Measurements from ENCODE around the gene SLC8A2. TPM values are rescaled to one million over a fixed set of nuclear protein-coding genes. Genes with fewer than 3 reads are reported as not detected.
"Not testable (repeated sequence)": the region's sequence is repeated elsewhere in the genome, so short reads cannot be mapped to it uniquely, and the experiment has no call there.

Gene SLC8A2
- total RNA-seq, 2 experiments from 2014 or later: 0.20 TPM; not detected in 1

DNA sequence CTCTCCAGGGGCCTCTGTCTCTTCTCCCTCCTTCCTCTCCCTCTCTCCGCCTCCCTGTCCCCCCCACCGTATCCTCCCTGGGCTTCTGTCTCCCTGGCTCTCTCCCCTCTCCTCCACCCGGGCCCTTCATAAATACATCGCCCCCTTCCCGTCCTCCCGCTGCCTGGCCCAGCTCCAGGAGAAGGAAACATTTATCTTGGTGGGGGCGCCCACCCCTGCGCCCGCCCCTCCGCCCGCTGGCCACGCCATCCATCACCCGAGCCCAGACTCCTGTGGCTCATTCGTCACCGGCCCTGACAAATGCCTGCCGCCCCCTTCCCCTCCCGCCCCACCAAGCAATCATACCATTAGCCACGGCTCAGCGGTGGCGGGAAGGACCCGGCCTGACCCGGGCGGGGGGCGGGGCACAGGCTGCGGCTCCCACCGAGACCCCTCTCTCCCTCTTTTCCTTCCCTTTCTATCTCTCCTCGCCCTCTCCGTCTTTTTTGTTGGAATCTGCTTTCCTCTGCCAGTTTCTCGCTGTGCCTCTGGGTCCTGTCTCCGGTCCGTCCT is 49.8 kb downstream of the SLC8A2 start:
- Mint-ChIP-seq H3K4me3 (no peak overlapping the region), H3K4me1 (peaks cover 27% of the 10 kb centered on the region)
- POLR2A ChIA-PET: no interaction called here

DNA sequence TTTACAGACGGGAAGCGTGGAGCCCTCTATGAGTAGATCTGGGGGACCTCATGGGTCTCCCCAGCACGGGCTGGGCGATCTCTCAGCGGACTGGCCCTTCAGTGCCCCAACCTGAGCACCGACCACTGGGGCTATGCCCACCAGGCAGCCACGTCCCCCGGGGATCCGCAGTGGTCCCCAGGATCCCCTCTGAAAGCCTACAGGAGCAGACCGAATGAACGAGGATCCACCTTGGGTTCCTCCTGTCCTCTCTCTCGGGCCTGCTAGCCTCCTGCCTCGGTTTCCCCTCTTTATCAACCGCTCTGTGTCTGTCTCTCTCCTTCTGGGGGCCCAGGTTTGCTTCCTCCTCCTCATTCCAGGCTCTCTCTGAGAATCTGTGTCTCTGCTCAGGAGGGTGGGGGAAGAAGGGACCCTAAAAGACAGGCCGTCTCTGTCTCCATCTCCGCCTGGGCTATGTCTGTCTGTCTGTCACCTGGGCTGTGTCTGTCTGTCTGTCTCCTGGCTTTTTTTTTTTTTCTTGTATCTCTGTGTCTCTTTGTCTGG is 50.4 kb downstream of the SLC8A2 start:
- DNase-seq (no peak), ATAC-seq (ENCODE audit: low read depth) (no peak)
- Mint-ChIP-seq H3K4me3 (no peak overlapping the region), H3K27ac (no peak overlapping the region), H3K9me3 (no peaks in the 10 kb centered on the region), H3K36me3 (no peaks in the 10 kb centered on the region), H3K27me3 (peaks cover 88% of the 10 kb centered on the region), H3K4me1 (peaks cover 27% of the 10 kb centered on the region)
- POLR2A ChIA-PET: no interaction called here

More for the DNA sequence above, 49.8 kb downstream of the SLC8A2 start:
- no peak for DNase-seq
- ATAC-seq (ENCODE audit: low read depth): no peak
- Mint-ChIP-seq H3K9me3 (no peaks in the 10 kb centered on the region), H3K27me3 (peaks cover 83% of the 10 kb centered on the region), H3K36me3 (no peaks in the 10 kb centered on the region), H3K27ac (no peak overlapping the region)

DNA sequence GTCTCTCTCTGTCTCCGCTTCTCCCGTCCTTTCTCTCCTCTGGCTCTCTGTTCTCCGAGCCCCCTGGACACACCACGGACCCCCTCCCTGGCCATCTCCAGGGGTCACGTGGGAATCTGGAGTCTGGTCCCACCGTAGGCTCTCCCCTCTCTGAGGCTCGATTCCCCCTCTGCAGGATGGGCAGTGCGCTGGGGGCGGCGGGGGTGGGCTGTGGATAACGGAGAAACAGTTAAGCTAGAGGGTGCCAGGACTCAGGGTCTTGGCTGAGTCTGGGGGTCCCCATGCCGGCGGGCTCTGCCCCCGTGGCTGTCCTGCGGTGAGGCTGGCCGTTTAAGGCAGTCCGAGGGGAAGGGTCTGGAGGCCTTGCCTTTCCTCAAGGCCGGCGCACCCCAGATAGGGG is 51.9 kb downstream of the SLC8A2 start:
- Mint-ChIP-seq H3K9me3 (no peaks in the 10 kb centered on the region), H3K27me3 (peaks cover 88% of the 10 kb centered on the region), H3K36me3 (no peaks in the 10 kb centered on the region), H3K4me3 (no peak overlapping the region), H3K4me1 (peaks cover 27% of the 10 kb centered on the region), H3K27ac (no peak overlapping the region)
- POLR2A ChIA-PET: interaction anchor here (0.6 kb wide), 1 partner anchor 8 kb away, joined by 3 read pairs; no protein-coding TSS in a partner anchor
- ATAC-seq (ENCODE audit: low read depth) (no peak), DNase-seq (no peak)

DNA sequence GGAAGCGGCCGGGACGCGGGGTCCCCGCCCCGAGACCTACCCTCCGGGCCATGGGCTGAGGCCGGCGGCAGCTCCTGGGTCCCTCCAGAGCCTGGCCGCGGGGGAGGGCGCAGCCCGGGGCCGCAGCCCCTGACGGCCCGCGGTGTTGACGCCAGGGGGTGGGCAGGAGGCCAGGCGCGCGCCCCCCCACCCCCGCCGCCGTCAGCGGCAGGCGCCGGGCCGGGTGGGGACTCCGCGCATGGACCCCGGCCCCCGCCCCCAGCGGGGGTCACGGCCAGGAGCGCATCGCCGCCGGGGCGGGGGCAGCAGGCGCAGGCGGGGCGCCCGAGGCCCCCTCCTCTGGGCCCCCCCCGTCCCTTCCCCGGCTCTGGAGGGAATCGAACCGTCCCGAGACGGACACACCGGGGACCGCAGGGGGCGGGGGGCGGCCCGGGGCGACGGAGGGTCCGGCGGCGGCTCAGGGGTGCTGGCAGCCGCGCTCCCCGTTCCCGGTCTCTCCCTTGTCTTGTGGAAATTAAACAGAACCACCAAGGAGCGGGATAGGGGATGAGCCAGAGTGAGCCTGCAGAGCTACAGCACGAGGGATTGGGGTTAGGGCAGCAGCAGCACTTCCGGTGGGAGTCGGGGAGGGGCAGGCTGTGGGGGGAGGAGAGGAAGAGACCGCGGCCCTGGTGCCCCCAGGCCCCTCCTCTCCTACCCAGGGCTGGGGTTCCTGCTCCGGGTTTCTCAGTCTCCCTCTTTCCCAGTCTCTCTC is 52.5 kb downstream of the SLC8A2 start, which contains the start of gene MEIS3:
TSS of gene MEIS3 (minus strand) at position 498 of the 754 bp plus-strand sequence. CDS start at position 52, 446 bp downstream.
- POLR2A ChIA-PET: interaction anchor here (0.6 kb wide), 1 partner anchor 9 kb away, joined by 3 read pairs; no protein-coding TSS in a partner anchor
- Mint-ChIP-seq H3K9me3 (no peaks in the 10 kb centered on the region), H3K27me3 (peaks cover 83% of the 10 kb centered on the region), H3K27ac (no peak within 1 kb of the TSS), H3K4me1 (peaks cover 27% of the 10 kb centered on the region), H3K4me3 (peak within 1 kb of the TSS; percentile 40), H3K36me3 (no peaks in the 10 kb centered on the region)
- ATAC-seq (ENCODE audit: low read depth) (peak; percentile 17), DNase-seq (peak; percentile 48)

DNA sequence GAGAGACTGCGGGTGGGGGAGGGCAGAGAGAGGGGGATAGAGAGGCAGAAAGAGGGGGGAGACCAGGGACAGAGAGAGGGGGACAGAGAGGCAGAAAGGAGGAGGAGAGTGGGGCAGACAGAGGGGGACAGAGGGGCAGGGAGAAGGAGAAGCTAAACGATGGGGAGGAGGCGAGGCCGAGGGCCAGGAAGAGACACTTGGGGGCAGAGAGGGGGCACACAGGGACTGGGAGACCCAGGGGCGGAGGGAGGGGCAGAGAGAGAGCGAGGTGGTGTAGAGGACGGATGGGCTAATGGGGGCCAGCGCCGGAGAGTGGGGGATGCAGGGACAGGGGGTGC is 53.0 kb downstream of the SLC8A2 start:
- H3K27me3 Mint-ChIP-seq: peaks cover 81% of the 10 kb centered on the region
- DNase-seq: no peak
- H3K36me3 Mint-ChIP-seq: no peaks in the 10 kb centered on the region
- peaks cover 27% of the 10 kb centered on the region for H3K4me1 Mint-ChIP-seq
- peak overlapping the region; percentile 21 for H3K4me3 Mint-ChIP-seq
- no peak overlapping the region for H3K27ac Mint-ChIP-seq
- POLR2A ChIA-PET: no interaction called here
- H3K9me3 Mint-ChIP-seq: no peaks in the 10 kb centered on the region
- ATAC-seq (ENCODE audit: low read depth): no peak

DNA sequence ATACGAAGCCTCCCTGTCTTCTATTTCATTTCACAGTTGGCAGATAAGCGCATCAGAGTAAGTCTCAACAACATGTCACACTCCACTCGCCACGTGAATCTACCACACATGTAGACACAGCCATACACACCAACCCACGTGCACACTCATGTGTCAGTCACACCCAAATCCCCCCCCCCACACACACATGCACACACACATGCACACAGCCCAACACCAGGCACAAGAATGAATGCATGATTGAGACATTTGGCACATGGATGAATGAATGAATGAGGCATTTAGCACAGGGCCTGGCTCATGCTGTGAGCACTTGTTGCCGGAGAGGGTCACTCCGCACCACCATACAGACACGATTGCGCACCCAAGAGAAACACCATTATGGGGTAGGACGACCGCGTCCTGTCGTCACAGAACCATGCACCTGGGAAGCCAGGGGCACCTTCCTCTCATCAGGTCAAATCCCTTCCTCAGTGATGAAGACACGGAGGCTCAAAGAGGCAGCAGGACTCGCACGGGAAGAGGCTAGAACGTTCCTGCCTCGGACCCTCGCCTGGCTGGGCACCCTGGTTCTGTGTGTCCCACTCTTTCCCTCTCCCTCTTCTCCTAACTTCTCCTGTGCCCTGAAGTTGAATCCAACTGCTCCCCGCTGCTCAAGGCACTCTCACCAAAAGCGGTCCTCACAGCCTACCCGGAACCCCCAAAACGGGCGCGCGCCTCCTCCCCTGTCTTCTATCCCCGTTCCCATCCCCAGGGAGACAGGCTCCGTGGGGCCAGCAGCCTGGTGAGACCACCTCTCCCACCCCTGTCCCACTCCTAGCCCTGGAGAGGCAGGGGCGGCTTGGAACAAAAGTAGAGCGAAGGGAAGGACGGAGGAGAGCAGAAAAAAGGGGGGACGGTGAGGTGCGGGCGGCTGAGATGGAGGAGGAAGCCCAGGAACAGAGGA is 53.7 kb downstream of the SLC8A2 start:
- H3K9me3 Mint-ChIP-seq: no peaks in the 10 kb centered on the region
- peak overlapping the region; percentile 40 for H3K4me3 Mint-ChIP-seq
- POLR2A ChIA-PET: interaction anchor here (1.4 kb wide), 1 partner anchor 10 kb away, joined by 4 read pairs; no protein-coding TSS in a partner anchor
- H3K4me1 Mint-ChIP-seq: peaks cover 25% of the 10 kb centered on the region
- DNase-seq (no peak), ATAC-seq (ENCODE audit: low read depth) (no peak)
- no peaks in the 10 kb centered on the region for H3K36me3 Mint-ChIP-seq
- H3K27me3 Mint-ChIP-seq: peaks cover 74% of the 10 kb centered on the region
- no peak overlapping the region for H3K27ac Mint-ChIP-seq

DNA sequence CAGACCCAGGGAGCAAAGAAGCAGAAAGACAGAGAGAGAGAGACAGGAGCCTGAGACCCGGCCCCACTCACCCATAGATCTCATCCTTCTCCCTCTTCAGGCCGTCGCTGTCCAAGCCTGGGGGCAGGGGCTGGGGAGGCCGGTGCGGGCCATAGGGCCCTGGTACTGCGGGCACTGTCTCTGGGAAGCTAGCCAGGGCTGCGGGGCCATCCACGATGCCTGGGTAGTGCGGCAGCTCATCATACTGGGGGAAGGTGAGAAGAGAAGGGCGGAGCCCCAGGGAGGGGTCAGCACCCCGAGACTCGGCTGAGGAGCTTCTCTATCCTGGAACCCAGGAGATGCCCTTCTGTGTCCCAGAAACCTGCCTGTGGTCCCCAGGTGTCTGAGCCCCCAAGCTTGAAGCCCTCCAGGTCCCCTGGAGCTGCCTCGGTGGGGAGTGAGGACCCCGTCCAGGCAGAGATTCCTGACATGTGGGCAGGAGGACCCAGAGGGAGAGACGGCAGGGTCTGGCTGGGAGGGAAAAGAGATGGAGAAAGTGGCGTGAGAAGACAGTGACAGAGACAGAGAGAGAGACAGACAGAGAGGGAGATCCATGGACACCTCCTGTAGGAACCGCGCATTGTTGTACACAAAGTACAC is 54.5 kb downstream of the SLC8A2 start:
- Mint-ChIP-seq H3K4me3 (no peak overlapping the region), H3K27ac (no peak overlapping the region), H3K27me3 (peaks cover 67% of the 10 kb centered on the region), H3K36me3 (no peaks in the 10 kb centered on the region), H3K4me1 (peaks cover 17% of the 10 kb centered on the region), H3K9me3 (no peaks in the 10 kb centered on the region)
- DNase-seq: no peak
- POLR2A ChIA-PET: interaction anchor here (1.4 kb wide), 1 partner anchor 11 kb away, joined by 4 read pairs; no protein-coding TSS in a partner anchor
- no peak for ATAC-seq (ENCODE audit: low read depth)

DNA sequence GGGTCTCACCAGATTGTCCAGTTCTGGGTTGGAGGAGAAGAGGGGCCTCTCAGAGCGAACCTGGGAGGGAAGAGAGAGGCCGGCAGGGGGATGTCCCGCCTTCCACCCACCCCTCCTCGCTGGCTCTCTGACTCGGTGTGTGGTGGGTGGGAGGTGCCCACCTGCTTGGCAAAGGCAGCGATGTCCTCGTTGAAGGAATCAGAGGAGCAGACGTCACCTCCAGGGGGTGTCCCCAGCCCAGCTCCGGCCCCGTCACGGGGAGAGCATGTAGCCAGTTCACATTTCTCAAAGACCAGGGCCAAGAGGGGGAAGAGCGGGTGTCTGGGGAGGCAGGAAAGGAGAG is 55.1 kb downstream of the SLC8A2 start:
- no peaks in the 10 kb centered on the region for H3K36me3 Mint-ChIP-seq
- H3K4me3 Mint-ChIP-seq: no peak overlapping the region
- H3K27me3 Mint-ChIP-seq: peaks cover 62% of the 10 kb centered on the region
- no peaks in the 10 kb centered on the region for H3K9me3 Mint-ChIP-seq
- no peak overlapping the region for H3K27ac Mint-ChIP-seq
- DNase-seq (no peak), ATAC-seq (ENCODE audit: low read depth) (no peak)
- peaks cover 16% of the 10 kb centered on the region for H3K4me1 Mint-ChIP-seq
- POLR2A ChIA-PET: interaction anchor here (1.4 kb wide), 1 partner anchor 11 kb away, joined by 4 read pairs; no protein-coding TSS in a partner anchor

DNA sequence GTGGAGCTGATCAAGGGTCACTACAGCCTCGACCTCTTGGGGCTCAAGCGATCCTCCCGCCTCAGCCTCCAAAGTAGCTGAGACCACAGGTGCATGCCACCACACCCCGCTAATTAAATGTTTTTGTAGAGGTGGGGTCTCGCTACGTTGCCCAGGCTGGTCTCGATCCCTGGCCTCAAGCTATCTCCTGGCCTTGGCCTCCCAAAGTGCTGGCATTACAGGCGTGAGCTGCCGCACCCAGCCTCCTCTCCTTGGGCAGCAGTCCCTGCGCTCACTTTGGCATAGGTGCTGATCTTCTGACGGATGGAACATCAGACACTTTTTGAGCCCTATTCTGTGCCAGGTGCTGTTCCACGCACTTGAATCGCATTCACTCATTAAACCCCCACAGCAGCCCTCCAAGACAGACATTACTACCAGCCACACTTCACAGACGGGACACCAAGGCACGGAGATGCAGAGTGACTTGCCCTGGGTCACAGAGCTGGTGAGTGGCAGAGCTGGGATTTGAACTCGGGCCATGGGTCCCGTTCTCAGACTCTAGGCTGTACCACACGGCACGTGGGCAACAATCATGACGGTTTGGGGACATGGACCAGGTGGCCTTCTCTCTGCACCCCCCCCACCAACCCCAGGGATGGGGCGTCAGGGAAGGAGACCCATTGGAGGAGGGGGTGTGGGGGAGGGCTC is 55.6 kb downstream of the SLC8A2 start:
- no peaks in the 10 kb centered on the region for H3K9me3 Mint-ChIP-seq

DNA sequence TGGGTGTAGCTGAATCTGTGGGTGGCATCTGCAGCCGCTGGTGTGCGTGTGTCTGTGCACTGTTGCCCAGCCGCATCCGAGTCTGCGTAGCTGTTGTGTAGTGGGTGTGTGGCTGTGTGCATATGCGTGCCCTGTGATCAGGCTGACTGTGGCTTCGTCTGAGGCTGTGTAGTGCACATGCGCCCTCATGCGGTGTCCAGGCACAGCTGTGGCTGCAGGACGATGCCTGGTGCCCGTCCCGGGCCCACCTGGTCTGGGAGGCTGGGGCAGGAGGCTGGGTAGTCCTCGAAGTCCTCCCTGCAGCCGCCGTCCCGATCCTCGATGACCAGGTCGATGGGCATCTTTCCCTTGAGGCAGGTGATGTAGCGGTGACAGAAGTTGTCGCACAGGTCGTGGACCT is 57.2 kb downstream of the SLC8A2 start:
- POLR2A ChIA-PET: interaction anchor here (0.6 kb wide), 2 partner anchors 118 to 351 kb away, joined by 3 to 4 read pairs; no protein-coding TSS in a partner anchor
- Mint-ChIP-seq H3K9me3 (no peaks in the 10 kb centered on the region), H3K4me3 (no peak overlapping the region), H3K27me3 (peaks cover 41% of the 10 kb centered on the region), H3K36me3 (no peaks in the 10 kb centered on the region), H3K4me1 (peaks cover 10% of the 10 kb centered on the region), H3K27ac (no peak overlapping the region)
- DNase-seq (no peak), ATAC-seq (ENCODE audit: low read depth) (no peak)

More for the DNA sequence above, 55.6 kb downstream of the SLC8A2 start:
- peaks cover 14% of the 10 kb centered on the region for H3K4me1 Mint-ChIP-seq
- H3K27ac Mint-ChIP-seq: no peak overlapping the region
- ATAC-seq (ENCODE audit: low read depth) (no peak), DNase-seq (no peak)
- POLR2A ChIA-PET: interaction anchor here (1.4 kb wide), 1 partner anchor 12 kb away, joined by 4 read pairs; no protein-coding TSS in a partner anchor
- no peak overlapping the region for H3K4me3 Mint-ChIP-seq
- no peaks in the 10 kb centered on the region for H3K36me3 Mint-ChIP-seq
- H3K27me3 Mint-ChIP-seq: peaks cover 57% of the 10 kb centered on the region

DNA sequence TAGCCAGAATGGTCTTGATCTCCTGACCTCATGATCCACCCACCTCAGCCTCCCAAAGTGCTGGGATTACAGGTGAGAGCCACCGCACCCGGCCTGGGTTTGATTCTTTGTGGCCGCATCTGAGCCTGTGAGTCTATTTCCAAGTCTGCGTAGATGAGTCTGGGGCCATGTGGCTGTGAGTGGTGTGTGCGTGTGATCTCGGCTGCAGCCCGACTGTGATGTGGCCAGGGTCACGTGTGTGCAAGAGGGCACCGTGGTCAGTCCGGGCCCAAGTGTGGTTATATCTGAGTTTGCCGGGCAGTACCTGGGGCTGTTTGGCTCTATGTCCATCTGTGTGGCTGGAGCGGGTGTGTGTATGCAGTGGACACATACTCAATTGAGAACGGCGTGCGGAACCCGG is 57.8 kb downstream of the SLC8A2 start:
- H3K36me3 Mint-ChIP-seq: no peaks in the 10 kb centered on the region
- H3K27ac Mint-ChIP-seq: no peak overlapping the region
- peaks cover 43% of the 10 kb centered on the region for H3K27me3 Mint-ChIP-seq
- ATAC-seq (ENCODE audit: low read depth): no peak
- no peaks in the 10 kb centered on the region for H3K9me3 Mint-ChIP-seq
- no peak for DNase-seq
- POLR2A ChIA-PET: no interaction called here
- H3K4me1 Mint-ChIP-seq: peaks cover 10% of the 10 kb centered on the region
- no peak overlapping the region for H3K4me3 Mint-ChIP-seq

DNA sequence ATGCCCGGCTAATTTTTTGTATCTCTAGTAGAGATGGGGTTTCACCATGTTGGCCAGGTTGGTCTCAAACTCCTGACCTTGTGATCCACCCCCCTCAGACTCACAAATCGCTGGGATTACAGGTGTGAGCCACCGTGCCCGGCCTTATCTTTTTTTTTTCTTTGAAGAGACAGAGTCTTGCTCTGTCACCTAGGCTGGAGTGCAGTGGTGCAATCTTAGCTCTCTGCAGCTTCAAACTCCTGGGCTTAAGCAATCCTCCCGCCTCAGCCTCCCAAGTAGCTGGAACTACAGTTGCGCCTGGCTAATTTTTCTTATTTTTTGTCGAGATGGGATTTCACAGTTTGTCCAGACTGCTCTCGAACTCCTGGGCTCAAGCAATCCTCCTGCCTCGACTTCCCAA is 60.0 kb downstream of the SLC8A2 start:
- DNase-seq; POLR2A ChIA-PET; H3K4me1 Mint-ChIP-seq; H3K4me3 Mint-ChIP-seq; H3K27ac Mint-ChIP-seq; H3K9me3 Mint-ChIP-seq; ATAC-seq (ENCODE audit: low read depth); H3K36me3 Mint-ChIP-seq: not testable (repeated sequence)
- peaks cover 34% of the 10 kb centered on the region for H3K27me3 Mint-ChIP-seq
